ENCODE results near the gene CREBL2. TPM values are rescaled to one million over a fixed set of nuclear protein-coding genes. Genes with fewer than 3 reads are reported as not detected.

CREBL2 gene
- total RNA-seq, 1 experiment from 2014 or later: 33.7 TPM

DNA sequence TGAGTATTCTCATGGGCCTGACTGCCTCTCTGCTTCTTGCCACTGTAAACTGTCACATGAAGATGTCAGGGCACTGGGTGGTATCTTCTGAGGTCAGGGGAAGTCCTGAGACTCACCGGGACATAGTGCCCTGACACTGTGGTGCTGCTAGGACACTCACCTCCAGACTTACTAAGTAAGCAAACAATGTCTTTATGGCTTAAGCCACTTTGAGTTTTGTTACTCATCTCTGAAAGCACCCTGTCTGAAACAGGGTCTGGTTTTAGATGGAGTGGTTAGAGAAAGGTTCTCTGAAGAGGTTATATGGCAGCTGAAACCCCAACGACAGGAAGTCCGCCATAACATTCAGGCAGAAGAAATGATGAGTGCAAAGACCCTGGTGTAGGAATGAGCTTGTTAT is 61.6 kb downstream of the CREBL2 start:
- no peak for DNase-seq (ENCODE audit: low read depth)

DNA sequence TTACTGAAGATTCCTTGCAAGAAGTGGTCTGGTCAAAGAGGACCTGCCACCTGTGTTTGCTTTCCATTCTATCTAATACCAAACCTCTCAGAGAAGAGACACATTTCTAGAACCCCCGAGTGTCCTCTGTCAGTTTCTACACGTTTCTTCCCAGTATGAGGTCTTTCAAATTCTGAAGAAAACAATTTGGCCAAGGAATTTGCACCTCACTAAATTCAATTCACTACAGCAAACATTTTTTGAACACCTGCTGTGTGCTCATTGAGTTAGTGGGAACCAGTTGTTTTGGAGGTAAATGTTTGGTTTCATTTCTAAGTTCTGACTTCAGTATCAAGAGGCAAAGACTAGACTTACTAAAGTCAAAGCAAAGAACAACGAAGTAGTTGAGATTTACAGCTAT is 64.9 kb downstream of the CREBL2 start:
- DNase-seq (ENCODE audit: low read depth): no peak

DNA sequence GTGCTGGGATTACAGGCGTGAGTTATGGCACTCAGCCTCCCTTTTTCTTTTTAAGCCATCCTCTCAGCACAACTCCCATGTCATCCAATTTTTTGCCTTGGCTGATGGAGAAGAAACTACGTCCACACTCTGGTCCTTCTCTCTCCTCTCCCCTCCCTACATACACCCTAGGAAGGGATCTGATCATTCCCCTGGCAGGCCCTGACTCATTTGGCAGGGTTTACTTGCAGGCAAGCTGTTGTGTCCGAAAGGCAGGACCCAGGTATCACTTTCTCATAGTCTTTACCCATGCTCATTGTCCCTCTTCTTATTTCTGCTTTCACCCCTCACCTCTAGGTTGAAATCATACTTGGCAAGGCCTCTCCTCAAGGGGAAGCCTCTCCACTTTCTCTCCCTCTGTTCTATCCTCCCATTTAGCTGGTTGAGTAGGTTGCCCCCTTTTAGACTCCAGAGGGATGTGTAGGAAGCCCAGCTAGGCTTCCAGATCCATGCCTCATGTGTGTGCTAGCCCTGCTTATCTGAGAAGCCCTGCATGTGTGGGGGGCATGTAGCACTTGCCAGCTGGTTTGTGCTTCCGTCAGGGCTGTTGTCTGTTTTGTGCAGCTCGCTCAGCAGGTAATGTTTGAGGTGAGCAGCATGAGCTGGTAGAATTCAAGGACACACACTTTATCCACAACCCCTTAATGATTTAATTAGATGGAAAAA is 69.5 kb downstream of the CREBL2 start:
- no peak for DNase-seq (ENCODE audit: low read depth)

DNA sequence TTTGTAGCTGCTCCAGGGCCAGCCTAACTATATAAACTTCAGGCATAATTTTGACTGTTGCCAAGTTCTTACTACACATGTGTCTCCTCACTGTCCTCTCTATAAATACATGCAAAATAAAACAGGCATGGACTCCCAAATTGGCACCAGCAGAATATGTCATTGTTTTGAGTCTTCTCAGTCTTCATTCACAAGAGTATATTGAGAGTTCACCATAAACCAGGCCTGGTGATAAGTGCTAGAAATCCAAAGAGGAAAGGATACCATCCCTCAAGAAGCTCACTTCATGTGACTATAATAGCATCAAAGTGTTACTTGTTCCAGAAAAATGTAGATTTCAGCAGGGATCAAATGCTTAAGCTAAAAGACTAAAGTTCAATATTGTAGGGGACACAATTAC is 70.6 kb downstream of the CREBL2 start:
- DNase-seq (ENCODE audit: low read depth): no peak

DNA sequence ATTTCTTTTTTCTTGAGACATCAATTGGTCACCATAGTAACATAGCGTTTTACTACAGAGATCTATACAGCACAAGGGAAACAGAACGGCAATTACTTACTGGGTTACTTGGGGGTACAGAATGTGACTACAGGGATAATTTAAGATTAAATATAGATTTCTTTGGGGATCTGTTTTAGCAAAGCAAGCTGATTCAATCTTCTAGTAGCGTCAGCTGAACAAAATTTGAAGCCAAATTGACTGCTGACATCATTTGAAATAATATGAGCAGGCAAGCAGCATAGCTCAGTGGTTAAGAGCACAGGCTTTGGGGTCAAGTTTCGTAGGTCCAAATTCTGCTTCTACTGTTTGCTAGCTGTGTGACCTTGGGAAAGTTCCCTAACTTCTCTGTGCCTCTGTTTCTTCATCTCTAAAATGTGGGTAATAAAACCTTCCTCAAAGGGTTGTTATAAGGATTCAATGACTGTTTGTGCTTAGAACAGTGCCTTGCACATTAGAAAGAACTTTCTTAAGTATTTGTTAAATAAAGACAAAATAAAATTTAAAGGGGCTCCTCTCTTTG is 71.5 kb downstream of the CREBL2 start:
- DNase-seq (ENCODE audit: low read depth): no peak

DNA sequence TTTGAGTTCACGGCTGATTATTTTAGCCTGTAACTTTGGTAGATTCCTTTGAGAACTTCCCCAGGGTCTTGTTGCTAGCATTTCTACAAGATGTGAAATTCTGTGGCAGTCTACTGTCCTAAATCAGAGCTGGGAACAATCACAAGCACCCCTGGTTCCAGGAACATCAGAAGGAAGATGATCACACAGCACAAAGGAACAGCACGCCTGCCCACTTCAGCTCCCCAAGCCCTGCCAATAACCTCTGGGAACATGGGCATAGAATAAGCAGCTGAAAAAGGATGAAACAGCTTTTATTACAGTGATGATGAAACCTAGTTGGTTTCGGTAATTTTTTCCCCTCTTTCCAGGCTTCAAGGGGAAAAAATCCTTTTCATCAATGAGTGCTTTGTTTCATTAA is 72.0 kb downstream of the CREBL2 start:
- DNase-seq (ENCODE audit: low read depth): no peak

DNA sequence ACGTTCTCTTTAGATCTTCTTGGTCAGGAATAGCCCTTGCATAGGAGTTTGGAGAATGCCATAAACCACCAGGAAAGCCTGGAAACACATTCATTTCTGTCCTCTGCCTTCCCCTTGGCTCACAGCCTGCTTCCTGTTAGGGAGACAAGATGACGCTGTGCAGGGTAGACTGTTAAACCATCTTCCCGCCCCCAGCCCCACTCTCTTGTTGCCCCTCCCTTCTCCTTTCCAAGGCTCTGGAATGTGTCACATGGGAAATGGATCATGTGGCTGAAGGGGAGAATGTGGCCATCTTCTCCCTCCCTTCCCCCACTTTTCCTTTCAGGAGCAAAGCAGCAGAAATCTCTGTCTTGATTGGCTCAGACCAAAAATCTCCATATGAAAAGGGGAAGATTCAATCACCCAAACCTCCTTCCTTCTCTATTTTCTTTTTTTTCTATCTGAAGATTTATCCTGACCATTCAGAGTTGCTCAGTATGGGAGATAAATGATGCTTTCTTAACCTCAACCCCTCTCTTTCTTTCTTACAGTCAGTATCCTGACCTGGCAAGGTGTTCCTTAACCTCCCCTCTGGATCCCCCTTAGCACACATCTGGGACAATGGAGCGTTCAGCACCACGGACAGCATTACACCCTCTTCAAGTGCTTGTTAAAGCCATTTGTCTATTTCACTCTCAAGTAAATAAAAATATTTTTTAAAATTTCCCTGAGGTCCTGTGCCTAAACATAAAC is 72.9 kb downstream of the CREBL2 start:
- peak; percentile 40 for DNase-seq (ENCODE audit: low read depth)

DNA sequence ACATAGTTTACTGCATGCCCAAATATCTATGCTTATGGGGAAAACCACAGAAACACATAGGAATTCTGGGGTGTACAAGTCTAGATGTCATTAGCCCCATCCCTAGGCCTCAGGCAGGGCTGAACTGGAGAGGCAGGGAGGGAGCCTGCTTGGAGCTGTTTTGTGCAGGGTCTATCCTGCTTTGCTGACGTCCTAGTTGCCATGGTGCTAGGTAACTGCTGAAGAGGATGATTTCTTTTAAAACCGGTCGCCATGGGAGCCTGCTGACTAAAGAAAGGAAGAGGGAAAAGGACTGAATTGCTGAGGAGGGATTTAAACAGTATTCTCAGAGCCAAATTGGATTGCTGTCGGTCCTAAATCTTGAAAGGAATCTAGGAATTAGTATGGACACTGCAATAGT is 73.6 kb downstream of the CREBL2 start:
- no peak for DNase-seq (ENCODE audit: low read depth)

DNA sequence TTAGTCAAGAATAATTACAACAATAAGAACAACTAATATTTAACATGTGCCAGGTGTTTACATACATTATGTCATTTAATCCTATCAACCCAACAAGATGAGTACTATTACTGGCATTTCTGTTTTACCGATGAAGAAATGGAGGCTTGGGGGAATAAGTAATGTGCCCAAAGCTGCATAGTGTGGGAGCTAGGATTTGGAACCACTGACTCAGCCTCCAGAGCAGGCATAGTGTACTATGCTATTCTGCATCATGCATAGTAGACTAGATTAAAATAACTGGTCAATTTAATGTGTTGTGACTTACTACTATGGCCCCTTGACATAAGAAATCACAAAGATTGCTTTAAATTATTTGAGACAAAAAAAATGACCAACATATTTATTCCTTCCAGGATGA is 74.8 kb downstream of the CREBL2 start:
- DNase-seq (ENCODE audit: low read depth): no peak

DNA sequence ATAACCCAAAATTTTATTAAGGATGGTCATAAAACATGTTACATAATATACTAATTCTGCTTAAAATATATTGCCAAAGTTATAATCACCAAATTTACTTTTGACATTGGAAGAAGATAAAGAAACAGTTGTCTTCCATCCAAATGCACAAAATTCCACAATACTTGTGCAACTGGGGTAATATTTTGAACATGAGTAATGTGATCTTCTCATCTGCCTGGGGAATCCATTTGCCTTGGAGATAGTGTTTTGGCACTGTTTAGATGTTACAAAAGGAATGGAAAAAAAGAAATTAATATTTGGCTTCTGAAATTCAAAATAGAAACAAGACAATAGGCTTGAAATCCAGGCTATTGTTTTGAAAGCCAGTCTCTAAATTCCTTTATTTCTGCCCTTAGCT is 75.2 kb downstream of the CREBL2 start:
- peak; percentile 54 for DNase-seq (ENCODE audit: low read depth)

DNA sequence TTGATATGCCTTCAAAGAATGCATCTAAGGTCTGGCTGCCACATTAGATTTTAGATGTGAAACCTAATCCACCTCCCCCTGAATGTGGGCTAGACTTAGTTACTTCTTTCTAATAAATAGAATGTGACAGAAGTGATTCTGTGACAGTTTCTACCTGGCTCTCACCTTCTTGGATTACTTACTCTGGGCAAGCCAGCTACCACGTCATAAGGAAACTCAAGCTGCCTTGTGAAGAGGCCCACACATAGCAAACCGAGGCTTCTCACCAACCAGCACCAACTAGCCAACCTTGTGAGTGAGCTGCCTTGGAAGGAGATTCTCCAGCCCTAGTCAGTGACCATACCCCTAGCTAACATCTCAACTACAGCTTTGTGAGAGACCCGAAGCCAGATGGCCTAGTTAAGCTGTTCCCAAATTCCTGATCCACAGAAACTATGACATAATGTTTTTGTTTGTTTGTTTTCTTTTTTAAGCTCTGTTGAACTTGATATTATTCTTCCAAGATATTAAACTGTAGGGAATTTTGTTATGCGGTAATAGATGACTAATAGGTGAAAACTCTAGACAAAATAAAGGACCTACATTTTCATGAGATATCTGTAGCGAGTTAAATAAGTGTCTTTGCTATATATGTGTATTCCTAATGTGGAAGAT is 78.1 kb downstream of the CREBL2 start:
- peak; percentile 25 for DNase-seq (ENCODE audit: low read depth)

DNA sequence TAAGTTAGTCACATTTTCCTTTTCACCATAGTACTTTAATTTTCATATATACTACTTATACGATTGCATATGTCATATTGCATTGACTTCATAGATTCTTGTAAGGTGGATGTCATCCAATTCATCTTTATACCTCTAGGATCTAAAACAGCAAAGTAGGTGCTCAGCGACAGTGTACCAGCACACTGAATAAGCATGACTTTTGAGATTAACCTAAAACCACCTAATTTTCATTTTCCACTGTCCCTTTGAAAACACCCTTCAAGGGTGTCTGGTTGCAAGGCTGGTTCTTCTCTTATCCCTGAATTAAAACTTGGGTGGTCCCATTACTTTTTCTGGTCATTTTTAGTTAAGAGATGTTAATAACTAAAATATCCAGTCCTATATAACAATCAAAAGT is 79.9 kb downstream of the CREBL2 start:
- no peak for DNase-seq (ENCODE audit: low read depth)

DNA sequence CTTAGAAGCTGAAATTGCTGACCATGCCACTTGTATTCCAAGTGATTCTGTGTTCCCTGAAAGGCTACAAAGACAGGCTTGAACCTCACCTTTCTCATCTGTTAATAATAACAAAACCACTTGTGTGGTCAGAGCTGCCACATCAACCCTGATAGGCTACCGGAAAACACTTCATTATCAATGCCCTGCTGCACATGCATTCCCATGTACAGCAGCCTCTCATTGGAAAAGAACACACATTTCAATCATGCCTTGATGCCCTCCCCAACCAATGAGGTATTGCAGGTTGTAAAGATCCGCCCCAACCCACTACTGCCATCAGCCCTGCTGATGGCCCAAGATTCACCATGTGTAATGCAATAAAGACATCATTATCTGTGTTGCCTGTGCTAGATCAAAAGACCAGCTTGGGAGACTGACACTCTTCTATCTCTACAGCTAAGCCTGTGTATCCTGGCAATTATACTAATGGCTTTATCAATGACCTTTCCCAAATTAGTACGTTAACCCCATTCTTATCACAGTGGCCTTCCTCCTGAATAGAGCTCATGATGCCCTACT is 81.5 kb downstream of the CREBL2 start:
- DNase-seq (ENCODE audit: low read depth): no peak

Other genes with a start within 250 kb of the CREBL2 start
- gene DUSP16, start 49.0 kb upstream of the CREBL2 start, total RNA-seq (2014; rRNA removed): 0.58 and 0.80 TPM in 2 replicates
- gene GPR19, start 84.3 kb downstream of the CREBL2 start, total RNA-seq (2014; rRNA removed): 0.34 and 0.64 TPM in 2 replicates
- 21.2 and 27.4 TPM in 2 replicates for gene CDKN1B, start 105.5 kb downstream of the CREBL2 start, total RNA-seq (2014; rRNA removed)
- 8.0 and 9.3 TPM in 2 replicates for gene APOLD1, start 173.8 kb downstream of the CREBL2 start, total RNA-seq (2014; rRNA removed)
- 69.2 and 69.4 TPM in 2 replicates for gene DDX47, start 201.5 kb downstream of the CREBL2 start, total RNA-seq (2014; rRNA removed)

Data from LHCN-M2 (cell line).